ENCODE measurements around the gene DLX6.

DLX6 gene

GRCh38 chr7:96996111-96996957 is 9.0 kb upstream of the DLX6 start:
- DNase-seq = no peak

GRCh38 chr7:96996958-96997511 is 8.3 kb upstream of the DLX6 start:
- no peak for DNase-seq

- no peak for DNase-seq
Measured at GRCh38 chr7:96997512-96998032, 7.8 kb upstream of the DLX6 start.

GRCh38 chr7:96998333-96998732 is 7.0 kb upstream of the DLX6 start:
- no peak for DNase-seq

- DNase-seq = no peak
Measured at GRCh38 chr7:96998744-96999143, 6.6 kb upstream of the DLX6 start.

- DNase-seq = no peak
Measured at GRCh38 chr7:97001221-97001620, 4.1 kb upstream of the DLX6 start.

GRCh38 chr7:97001656-97002554 is 3.4 kb upstream of the DLX6 start:
- peak; percentile 63 for DNase-seq

GRCh38 chr7:97002555-97003261 is 2.6 kb upstream of the DLX6 start:
- no peak for DNase-seq

GRCh38 chr7:97003262-97004246 is 1.8 kb upstream of the DLX6 start:
- no peak for DNase-seq

- DNase-seq = no peak
Measured at GRCh38 chr7:97004247-97005182, 838 bp upstream of the DLX6 start.

- peak; percentile 90 for DNase-seq
Measured at GRCh38 chr7:97006055-97006815, 882 bp downstream of the DLX6 start.

GRCh38 chr7:97006816-97007582 is 1.6 kb downstream of the DLX6 start:
- DNase-seq = no peak

- no peak for DNase-seq
Measured at GRCh38 chr7:97007583-97007861, 2.2 kb downstream of the DLX6 start.

- no peak for DNase-seq
Measured at GRCh38 chr7:97008275-97008917, 3.0 kb downstream of the DLX6 start.

- no peak for DNase-seq
Measured at GRCh38 chr7:97009753-97010732, 4.7 kb downstream of the DLX6 start.

GRCh38 chr7:97011104-97011503 is 5.8 kb downstream of the DLX6 start:
- no peak for DNase-seq
